Measurements from ENCODE around the gene HMCN1.

Gene HMCN1

GRCh38 chr1:186094172-186094571 is 360.0 kb downstream of the HMCN1 start:
- no peak overlapping the region for H3K4me3 ChIP-seq (ENCODE audit: low read depth, low read length)
- DNase-seq (ENCODE audit: low read depth), result no peak
- no peak for TF ChIP-seq CTCF (IDR thresholded peaks at IDR 0.05; ENCODE audit: control insufficient read depth, extremely low read depth, insufficient read depth)

- DNase-seq (ENCODE audit: low read depth), result no peak
- no peak overlapping the region for H3K4me3 ChIP-seq (ENCODE audit: low read depth, low read length)
- TF ChIP-seq CTCF (IDR thresholded peaks at IDR 0.05; ENCODE audit: control insufficient read depth, extremely low read depth, insufficient read depth), result no peak
These were observed 365.3 kb downstream of the HMCN1 start for GRCh38 chr1:186099336-186100104.

- no peak for DNase-seq (ENCODE audit: low read depth)
- no peak overlapping the region for H3K4me3 ChIP-seq (ENCODE audit: low read depth, low read length)
These were observed 367.9 kb downstream of the HMCN1 start for GRCh38 chr1:186102107-186102506.

GRCh38 chr1:186102547-186103148 is 368.5 kb downstream of the HMCN1 start:
- no peak for DNase-seq (ENCODE audit: low read depth)
- TF ChIP-seq CTCF (IDR thresholded peaks at IDR 0.05; ENCODE audit: control insufficient read depth, extremely low read depth, insufficient read depth), result no peak
- H3K4me3 ChIP-seq (ENCODE audit: low read depth, low read length), result no peak overlapping the region

More at GRCh38 chr1:186102107-186102506, 367.9 kb downstream of the HMCN1 start:
- TF ChIP-seq CTCF (IDR thresholded peaks at IDR 0.05; ENCODE audit: control insufficient read depth, extremely low read depth, insufficient read depth), result no peak

- no peak for TF ChIP-seq CTCF (IDR thresholded peaks at IDR 0.05; ENCODE audit: control insufficient read depth, extremely low read depth, insufficient read depth)
- DNase-seq (ENCODE audit: low read depth), result no peak
- H3K4me3 ChIP-seq (ENCODE audit: low read depth, low read length), result no peak overlapping the region
These were observed 370.3 kb downstream of the HMCN1 start for GRCh38 chr1:186104459-186104858.

- no peak for TF ChIP-seq CTCF (IDR thresholded peaks at IDR 0.05; ENCODE audit: control insufficient read depth, extremely low read depth, insufficient read depth)
- no peak overlapping the region for H3K4me3 ChIP-seq (ENCODE audit: low read depth, low read length)
- DNase-seq (ENCODE audit: low read depth), result no peak
These were observed 378.1 kb downstream of the HMCN1 start for GRCh38 chr1:186112280-186112679.

All from LNCaP clone FGC (cell line).